Stomach (tissue), 9 donors: ENCODE results near the gene SPO11. TPM values are rescaled to one million over a fixed set of nuclear protein-coding genes. Genes with fewer than 3 reads are reported as not detected.

ENCODE experiments used
- DNase-seq, 2 donors: peaks; one replicate each; pipeline versions ENCODE4 v3.0.0 to v3.0.0-alpha.2; 2013 to 2019
- H3K27ac ChIP-seq, 5 donors: fragments of 200-600 bp in 4 of 5; sonication (generic) in 4 of 5; one replicate each; pipeline ENCODE4 v1.5.1; 2013 to 2019; ENCODE audit warnings: mild to moderate bottlenecking in 1 of 5, moderate library complexity in 1 of 5
- H3K27me3 ChIP-seq, 3 donors: fragments of 200-600 bp; sonication (generic); one replicate each; pipeline ENCODE4 v1.5.1; 2017 to 2019; ENCODE audit warnings: mixed run types in 1 of 3
- H3K36me3 ChIP-seq, 4 donors: fragments of 200-600 bp; sonication (generic); 1 replicate in 3 of 4; 2 replicates in 1 of 4; pipeline ENCODE4 v1.5.1; 2016 to 2019
- H3K4me1 ChIP-seq, 4 donors: fragments of 200-600 bp; sonication (generic); one replicate each; pipeline ENCODE4 v1.5.1; 2016 to 2019
- H3K4me3 ChIP-seq, 4 donors: fragments of 200-600 bp; sonication (generic) in 3 of 4; one replicate each; pipeline ENCODE4 v1.5.1; 2016 to 2019; ENCODE audit warnings: mild to moderate bottlenecking in 1 of 4
- H3K9me3 ChIP-seq, 4 donors: fragments of 200-600 bp; sonication (generic); one replicate each; pipeline ENCODE4 v1.5.1; 2016 to 2019
- EP300 ChIP-seq: sonication (generic); formaldehyde crosslinking; IDR thresholded peaks from one replicate; pipeline ENCODE4 v1.6.1; 2017; ENCODE audit warnings: antibody characterized with exemption
- POLR2A ChIP-seq, 4 donors: fragments of 450-650 bp; IDR thresholded peaks; one replicate each; pipeline ENCODE4 v1.6.1; 2016; ENCODE audit warnings: antibody characterized with exemption in 4 of 4, control low read depth in 2 of 4, mild to moderate bottlenecking in 1 of 4, moderate library complexity in 1 of 4
- POLR2AphosphoS5 ChIP-seq, 3 donors: sonication (generic); formaldehyde crosslinking; IDR thresholded peaks; one replicate each; pipeline ENCODE4 v1.6.1; 2016; ENCODE audit warnings: antibody characterized with exemption in 3 of 3
- WGBS, 5 donors: extraction: QIAGEN DNeasy Blood & Tissue Kit in 3 of 5; methylation state at CpG; one replicate each; pipeline versions ENCODE4 v1.1.5 to v1.1.7; 2013 to 2018; 5-methylcytosine and 5-hydroxymethylcytosine counted together
- intact Hi-C: fragments of 100-400 bp; cut with DNase I; formaldehyde crosslinking; loops from one replicate; pipeline ENCODE4 v1.15.1; 2023; ENCODE audit warnings: low total_unique reads
- polyA plus RNA-seq, 3 donors: library from polyadenylated mRNA; stranded (reverse); fragments of 200-250 nt; gene quantifications; one replicate each; pipeline ENCODE4 v1.2.3, GENCODE V29; 2013
- total RNA-seq, 5 donors: library from RNA; depleted of rRNA; stranded (reverse); fragments of >200 nt; gene quantifications; one replicate each; pipeline versions ENCODE4 v1.1.0 to v1.2.3, GENCODE V29; 2014 to 2016
- TF ChIP-seq, protein P1 (sequence below), 7 experiments: fragments of 450-650 bp in 4 of 7; fragments of 200-600 bp in 3 of 7; sonication (generic) in 3 of 7; IDR thresholded peaks; one replicate each; pipeline ENCODE4 v1.5.1; 2016 to 2019; ENCODE audit warnings: antibody characterized with exemption in 7 of 7, control low read depth in 2 of 7, mild to moderate bottlenecking in 1 of 7
- donor health status: healthy with polysubstance abuse.
- donor health status: Bipolar disorder and iron deficiency.
- donor health status: healthy.

SPO11 gene
- total and polyA plus RNA-seq, 8 donors, result not detected

DNA sequence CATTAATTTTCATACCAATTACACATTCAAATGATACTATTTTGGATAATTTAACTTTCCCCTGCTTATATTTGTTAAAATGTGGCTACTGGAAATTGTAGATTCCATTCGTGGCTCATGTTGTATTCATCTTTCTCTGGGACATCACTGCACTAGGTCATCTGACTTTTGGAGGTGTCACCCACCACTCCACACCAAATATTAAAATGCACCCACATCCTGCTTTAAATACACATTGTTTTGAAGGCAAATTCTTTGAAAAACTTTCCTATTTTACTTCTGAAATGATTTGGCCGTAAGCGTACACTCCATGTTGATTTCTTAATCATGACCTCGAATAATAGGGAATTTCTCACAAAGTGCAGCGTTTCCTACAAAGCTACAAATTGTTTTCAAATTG is 52.9 kb downstream of the SPO11 start:
- H3K4me3 ChIP-seq, result no peak overlapping the region
- H3K9me3 ChIP-seq, result no peaks in the 10 kb centered on the region
- TF ChIP-seq EP300, result no peak
- TF ChIP-seq, protein P1, sequence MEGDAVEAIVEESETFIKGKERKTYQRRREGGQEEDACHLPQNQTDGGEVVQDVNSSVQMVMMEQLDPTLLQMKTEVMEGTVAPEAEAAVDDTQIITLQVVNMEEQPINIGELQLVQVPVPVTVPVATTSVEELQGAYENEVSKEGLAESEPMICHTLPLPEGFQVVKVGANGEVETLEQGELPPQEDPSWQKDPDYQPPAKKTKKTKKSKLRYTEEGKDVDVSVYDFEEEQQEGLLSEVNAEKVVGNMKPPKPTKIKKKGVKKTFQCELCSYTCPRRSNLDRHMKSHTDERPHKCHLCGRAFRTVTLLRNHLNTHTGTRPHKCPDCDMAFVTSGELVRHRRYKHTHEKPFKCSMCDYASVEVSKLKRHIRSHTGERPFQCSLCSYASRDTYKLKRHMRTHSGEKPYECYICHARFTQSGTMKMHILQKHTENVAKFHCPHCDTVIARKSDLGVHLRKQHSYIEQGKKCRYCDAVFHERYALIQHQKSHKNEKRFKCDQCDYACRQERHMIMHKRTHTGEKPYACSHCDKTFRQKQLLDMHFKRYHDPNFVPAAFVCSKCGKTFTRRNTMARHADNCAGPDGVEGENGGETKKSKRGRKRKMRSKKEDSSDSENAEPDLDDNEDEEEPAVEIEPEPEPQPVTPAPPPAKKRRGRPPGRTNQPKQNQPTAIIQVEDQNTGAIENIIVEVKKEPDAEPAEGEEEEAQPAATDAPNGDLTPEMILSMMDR (IDR thresholded peaks at IDR 0.05), result no peak
- no peak for TF ChIP-seq POLR2AphosphoS5 (IDR thresholded peaks at IDR 0.05)
- no peak for TF ChIP-seq POLR2A (IDR thresholded peaks at IDR 0.05)
- H3K4me1 ChIP-seq, result peaks cover 0 to 8% (median 0%) of the 10 kb centered on the region in 4 donors
- peaks cover 11 to 52% (median 47%) of the 10 kb centered on the region in 4 donors for H3K36me3 ChIP-seq
- no peak overlapping the region for H3K27ac ChIP-seq
- no peak for DNase-seq
- intact Hi-C loops, result loop anchor here (5.0 to 10.0 kb wide), 2 partner anchors 115 to 212 kb away; no protein-coding TSS in a partner anchor
- 85 to 91% (median 89%) methylated on average over 5 of the region's 5 CpGs for WGBS, 5 donors
- no peaks in the 10 kb centered on the region for H3K27me3 ChIP-seq

DNA sequence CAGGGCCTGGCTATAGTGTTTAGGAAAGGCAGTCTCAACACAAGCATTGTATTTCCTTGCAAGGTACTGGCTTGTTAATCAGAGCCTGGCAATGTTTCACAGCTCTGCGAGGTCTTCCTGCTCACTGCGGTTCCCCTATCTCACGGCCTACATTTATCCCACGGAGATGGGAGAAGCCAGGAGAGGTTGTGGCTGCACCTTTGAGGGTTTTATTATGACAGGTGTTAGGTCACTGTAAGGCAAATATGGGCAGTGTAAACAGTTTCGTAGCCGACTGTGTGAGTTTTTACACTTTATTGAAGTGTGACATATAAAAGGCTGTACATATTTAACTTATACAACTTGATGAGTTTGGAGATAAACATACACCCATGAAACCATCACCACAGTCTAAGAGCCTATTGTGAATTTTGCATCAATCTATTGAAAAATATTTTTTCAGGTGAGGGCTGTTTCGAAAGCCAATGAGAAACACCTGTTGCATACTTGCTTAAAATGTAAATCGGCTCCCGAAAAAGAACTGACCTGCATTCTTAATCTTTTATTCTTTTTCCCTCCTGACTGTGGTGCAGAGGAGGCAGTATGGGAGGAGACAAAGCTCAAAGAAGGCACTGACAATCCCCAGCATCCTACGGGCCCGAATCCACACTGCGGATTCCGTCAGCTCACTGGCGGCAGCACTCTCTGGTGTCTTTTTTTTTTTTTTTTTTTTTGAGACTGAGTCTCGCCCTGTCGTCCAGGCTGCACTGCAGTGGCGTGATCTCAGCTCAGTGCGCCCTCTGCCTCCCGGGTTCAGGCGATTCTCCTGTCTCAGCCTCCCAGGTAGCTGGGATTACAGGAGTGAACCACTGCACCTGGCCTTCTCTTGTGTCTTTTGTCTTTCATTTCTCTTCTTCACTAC is 54.1 kb downstream of the SPO11 start:
- DNase-seq, result no peak
- TF ChIP-seq, protein P1 (IDR thresholded peaks at IDR 0.05), result no peak
- TF ChIP-seq POLR2A (IDR thresholded peaks at IDR 0.05), result no peak
- no peak for TF ChIP-seq EP300
- no peak for TF ChIP-seq POLR2AphosphoS5 (IDR thresholded peaks at IDR 0.05)
- Histone ChIP-seq H3K27me3 (no peaks in the 10 kb centered on the region), H3K4me1 (peaks cover 0 to 9% (median under 1%) of the 10 kb centered on the region in 4 donors), H3K36me3 (peaks cover under 1 to 40% (median 35%) of the 10 kb centered on the region in 4 donors), H3K4me3 (no peak overlapping the region), H3K27ac (no peak overlapping the region), H3K9me3 (no peaks in the 10 kb centered on the region)
- intact Hi-C loops, result loop anchor here (5.0 to 10.0 kb wide), 2 partner anchors 114 to 211 kb away; no protein-coding TSS in a partner anchor
- WGBS, 5 donors, result 72 to 82% (median 78%) methylated on average over 20 of the region's 20 CpGs

DNA sequence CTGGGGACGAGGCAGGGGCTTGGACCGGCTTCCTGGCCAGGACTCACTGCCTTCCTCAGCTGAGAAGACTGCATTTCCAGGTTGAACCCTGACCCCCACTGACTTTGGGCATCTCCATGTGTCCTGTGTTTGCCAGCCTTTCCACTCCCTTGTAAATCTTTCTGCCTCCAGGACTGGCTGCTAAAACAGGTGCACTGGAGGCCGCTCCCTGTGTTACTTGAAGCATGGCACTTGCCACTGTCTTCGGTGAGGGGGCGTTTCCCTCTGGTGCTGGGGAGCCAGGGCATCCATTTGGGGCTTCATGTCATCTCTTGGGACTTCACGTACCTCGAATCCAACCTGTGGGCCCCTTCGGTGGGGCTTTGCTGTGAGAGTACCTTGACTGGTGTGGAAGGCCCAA is 54.9 kb downstream of the SPO11 start:
- Histone ChIP-seq H3K4me3 (no peak overlapping the region), H3K27ac (no peak overlapping the region), H3K4me1 (peaks cover 6 to 17% (median 8%) of the 10 kb centered on the region in 4 donors), H3K9me3 (no peaks in the 10 kb centered on the region), H3K27me3 (no peaks in the 10 kb centered on the region), H3K36me3 (peaks cover 0 to 32% (median 27%) of the 10 kb centered on the region in 4 donors)
- intact Hi-C loops, result loop anchor here (5.0 to 10.0 kb wide), 2 partner anchors 113 to 210 kb away; no protein-coding TSS in a partner anchor
- TF ChIP-seq POLR2A (IDR thresholded peaks at IDR 0.05), result no peak
- no peak for TF ChIP-seq POLR2AphosphoS5 (IDR thresholded peaks at IDR 0.05)
- TF ChIP-seq, protein P1 (IDR thresholded peaks at IDR 0.05), result no peak
- no peak for TF ChIP-seq EP300
- WGBS, 5 donors, result 89 to 99% (median 94%) methylated on average over 8 of the region's 8 CpGs
- DNase-seq, result no peak

DNA sequence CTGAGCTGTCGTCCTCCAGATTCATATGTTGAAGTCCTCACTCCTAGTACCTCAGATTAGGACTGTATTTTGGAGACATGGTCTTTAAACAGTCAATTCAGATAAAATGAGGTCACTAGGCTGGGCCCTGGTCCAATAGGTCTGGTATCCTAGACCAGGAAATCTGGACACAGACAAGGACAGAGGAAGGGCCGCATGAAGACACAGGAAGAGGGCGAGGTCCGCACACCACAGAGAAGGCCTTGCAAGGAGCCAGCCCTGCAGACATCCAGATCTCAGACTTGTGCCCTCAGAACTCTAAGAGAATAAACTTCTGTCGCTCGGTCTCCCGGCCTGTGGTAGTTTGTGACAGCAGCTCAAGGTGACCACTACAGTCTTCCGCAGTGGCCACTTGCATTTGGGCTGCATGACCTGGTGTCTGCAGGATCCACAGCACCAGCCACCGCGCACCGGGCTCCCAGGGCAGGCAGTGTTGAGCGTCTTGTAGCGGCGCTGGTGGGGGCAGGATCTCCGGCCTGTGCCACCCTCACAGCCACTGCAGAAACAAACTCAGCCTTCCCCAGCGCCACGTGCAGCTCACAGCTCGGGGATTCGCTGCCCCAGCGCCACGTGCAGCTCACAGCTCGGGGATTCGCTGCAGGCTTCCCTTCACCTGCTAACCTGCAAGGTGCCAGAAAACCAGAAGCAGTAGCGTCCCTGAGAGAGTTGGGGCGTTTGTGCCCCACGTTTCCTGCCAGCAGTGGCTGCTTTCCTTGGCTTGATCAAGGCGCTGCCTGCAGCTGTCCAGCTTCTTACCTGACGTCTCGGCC is 55.6 kb downstream of the SPO11 start:
- Histone ChIP-seq H3K4me3 (no peak overlapping the region), H3K9me3 (no peaks in the 10 kb centered on the region), H3K27ac (no peak overlapping the region), H3K27me3 (no peaks in the 10 kb centered on the region), H3K4me1 (peaks cover 11 to 24% (median 14%) of the 10 kb centered on the region in 4 donors), H3K36me3 (peaks cover 0 to 26% (median 20%) of the 10 kb centered on the region in 4 donors)
- no peak for DNase-seq
- TF ChIP-seq EP300, result no peak
- TF ChIP-seq POLR2AphosphoS5 (IDR thresholded peaks at IDR 0.05), result no peak
- TF ChIP-seq, protein P1 (IDR thresholded peaks at IDR 0.05), result no peak
- no peak for TF ChIP-seq POLR2A (IDR thresholded peaks at IDR 0.05)
- WGBS, 5 donors, result 88 to 91% (median 91%) methylated on average over 27 to 29 of the region's 29 CpGs
- intact Hi-C loops, result loop anchor here (5.0 to 10.0 kb wide), 2 partner anchors 112 to 210 kb away; no protein-coding TSS in a partner anchor
